ENCODE results near the gene VOPP1.

DNA sequence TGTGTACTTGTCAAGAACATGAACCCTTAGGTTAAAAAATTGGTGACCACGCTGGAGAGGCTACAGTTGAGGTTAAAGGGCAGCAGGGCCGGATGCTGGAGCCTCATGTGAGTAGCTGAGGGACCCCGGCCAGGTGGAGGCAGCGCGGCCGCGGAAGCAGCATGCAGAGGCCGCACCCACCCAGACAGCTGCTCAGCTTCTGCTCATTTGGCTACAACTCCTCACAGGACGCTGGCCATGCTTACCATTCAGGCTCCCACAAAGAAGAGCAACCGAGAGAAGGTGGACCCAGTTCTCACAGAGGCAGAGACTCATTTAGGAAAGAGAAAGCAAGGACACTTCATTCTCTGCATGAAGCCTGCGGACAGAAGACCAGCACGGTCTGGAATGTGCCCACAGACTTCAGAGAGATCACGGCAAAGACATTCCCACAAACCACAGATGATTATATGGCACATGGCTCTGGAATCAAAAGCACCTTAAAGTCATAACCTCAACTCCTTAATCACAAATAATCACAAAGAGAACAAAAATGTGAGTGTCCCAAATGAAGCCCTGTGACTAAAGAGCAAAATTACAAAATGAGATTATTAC, 94.4 kb downstream of the VOPP1 start:
- TF ChIP-seq, protein P1, sequence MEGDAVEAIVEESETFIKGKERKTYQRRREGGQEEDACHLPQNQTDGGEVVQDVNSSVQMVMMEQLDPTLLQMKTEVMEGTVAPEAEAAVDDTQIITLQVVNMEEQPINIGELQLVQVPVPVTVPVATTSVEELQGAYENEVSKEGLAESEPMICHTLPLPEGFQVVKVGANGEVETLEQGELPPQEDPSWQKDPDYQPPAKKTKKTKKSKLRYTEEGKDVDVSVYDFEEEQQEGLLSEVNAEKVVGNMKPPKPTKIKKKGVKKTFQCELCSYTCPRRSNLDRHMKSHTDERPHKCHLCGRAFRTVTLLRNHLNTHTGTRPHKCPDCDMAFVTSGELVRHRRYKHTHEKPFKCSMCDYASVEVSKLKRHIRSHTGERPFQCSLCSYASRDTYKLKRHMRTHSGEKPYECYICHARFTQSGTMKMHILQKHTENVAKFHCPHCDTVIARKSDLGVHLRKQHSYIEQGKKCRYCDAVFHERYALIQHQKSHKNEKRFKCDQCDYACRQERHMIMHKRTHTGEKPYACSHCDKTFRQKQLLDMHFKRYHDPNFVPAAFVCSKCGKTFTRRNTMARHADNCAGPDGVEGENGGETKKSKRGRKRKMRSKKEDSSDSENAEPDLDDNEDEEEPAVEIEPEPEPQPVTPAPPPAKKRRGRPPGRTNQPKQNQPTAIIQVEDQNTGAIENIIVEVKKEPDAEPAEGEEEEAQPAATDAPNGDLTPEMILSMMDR (IDR thresholded peaks at IDR 0.05 in 2 of 3, conservative IDR thresholded peaks at IDR 0.05 in 1 of 3; ENCODE audit: borderline replicate concordance in 1 of 3, insufficient read depth in 1 of 3, low read depth in 2 of 3, low read length in 2 of 3), result no peak
- no peak for TF ChIP-seq EZH2 (IDR thresholded peaks at IDR 0.05)
- no peak for TF ChIP-seq EZH2phosphoT487 (IDR thresholded peaks at IDR 0.05; ENCODE audit: borderline replicate concordance)
- no peak for TF ChIP-seq SIN3A (IDR thresholded peaks at IDR 0.05; ENCODE audit: low read depth)
- no peak for TF ChIP-seq POLR2A (IDR thresholded peaks at IDR 0.05; ENCODE audit: borderline replicate concordance, extremely low read depth, insufficient read depth, insufficient read length)
- TF ChIP-seq, protein P2, sequence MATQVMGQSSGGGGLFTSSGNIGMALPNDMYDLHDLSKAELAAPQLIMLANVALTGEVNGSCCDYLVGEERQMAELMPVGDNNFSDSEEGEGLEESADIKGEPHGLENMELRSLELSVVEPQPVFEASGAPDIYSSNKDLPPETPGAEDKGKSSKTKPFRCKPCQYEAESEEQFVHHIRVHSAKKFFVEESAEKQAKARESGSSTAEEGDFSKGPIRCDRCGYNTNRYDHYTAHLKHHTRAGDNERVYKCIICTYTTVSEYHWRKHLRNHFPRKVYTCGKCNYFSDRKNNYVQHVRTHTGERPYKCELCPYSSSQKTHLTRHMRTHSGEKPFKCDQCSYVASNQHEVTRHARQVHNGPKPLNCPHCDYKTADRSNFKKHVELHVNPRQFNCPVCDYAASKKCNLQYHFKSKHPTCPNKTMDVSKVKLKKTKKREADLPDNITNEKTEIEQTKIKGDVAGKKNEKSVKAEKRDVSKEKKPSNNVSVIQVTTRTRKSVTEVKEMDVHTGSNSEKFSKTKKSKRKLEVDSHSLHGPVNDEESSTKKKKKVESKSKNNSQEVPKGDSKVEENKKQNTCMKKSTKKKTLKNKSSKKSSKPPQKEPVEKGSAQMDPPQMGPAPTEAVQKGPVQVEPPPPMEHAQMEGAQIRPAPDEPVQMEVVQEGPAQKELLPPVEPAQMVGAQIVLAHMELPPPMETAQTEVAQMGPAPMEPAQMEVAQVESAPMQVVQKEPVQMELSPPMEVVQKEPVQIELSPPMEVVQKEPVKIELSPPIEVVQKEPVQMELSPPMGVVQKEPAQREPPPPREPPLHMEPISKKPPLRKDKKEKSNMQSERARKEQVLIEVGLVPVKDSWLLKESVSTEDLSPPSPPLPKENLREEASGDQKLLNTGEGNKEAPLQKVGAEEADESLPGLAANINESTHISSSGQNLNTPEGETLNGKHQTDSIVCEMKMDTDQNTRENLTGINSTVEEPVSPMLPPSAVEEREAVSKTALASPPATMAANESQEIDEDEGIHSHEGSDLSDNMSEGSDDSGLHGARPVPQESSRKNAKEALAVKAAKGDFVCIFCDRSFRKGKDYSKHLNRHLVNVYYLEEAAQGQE (IDR thresholded peaks at IDR 0.05; ENCODE audit: low read depth), result no peak
- no peak for TF ChIP-seq POLR2AphosphoS5 (IDR thresholded peaks at IDR 0.05; ENCODE audit: low read depth, low read length)
- no peak for TF ChIP-seq RAD21 (IDR thresholded peaks at IDR 0.05; ENCODE audit: low read depth)
- TF ChIP-seq JUND (IDR thresholded peaks at IDR 0.05), result no peak
- TF ChIP-seq EGR1 (IDR thresholded peaks at IDR 0.05; ENCODE audit: low read depth), result no peak

Measured in HCT116 (cell line).